HG03097 (cell line): ENCODE results near the gene NR1I2.

ENCODE experiments used
- ATAC-seq: cut with Tn5 transposase; IDR thresholded peaks from one replicate; pipeline ENCODE4 v1.9.1; 2021; ENCODE audit not compliant: unreplicated experiment, low FRiP score

The NR1I2 gene

GRCh38 chr3:119817583-119818363 is 35.9 kb downstream of the NR1I2 start:
- ATAC-seq: no peak

- no peak for ATAC-seq
Measured at GRCh38 chr3:119818937-119819336, 37.0 kb downstream of the NR1I2 start.

- no peak for ATAC-seq
Measured at GRCh38 chr3:119819806-119820205, 37.9 kb downstream of the NR1I2 start.

GRCh38 chr3:119825820-119826219 is 43.9 kb downstream of the NR1I2 start:
- no peak for ATAC-seq

GRCh38 chr3:119826711-119827608 is 45.1 kb downstream of the NR1I2 start:
- no peak for ATAC-seq

- no peak for ATAC-seq
Measured at GRCh38 chr3:119829420-119829819, 47.5 kb downstream of the NR1I2 start.

GRCh38 chr3:119831022-119831421 is 49.1 kb downstream of the NR1I2 start:
- no peak for ATAC-seq

- no peak for ATAC-seq
Measured at GRCh38 chr3:119831941-119832371, 50.1 kb downstream of the NR1I2 start.

GRCh38 chr3:119834754-119835370 is 53.0 kb downstream of the NR1I2 start:
- ATAC-seq: no peak

- ATAC-seq: no peak
Measured at GRCh38 chr3:119835556-119835955, 53.7 kb downstream of the NR1I2 start.

- ATAC-seq: no peak
Measured at GRCh38 chr3:119841808-119842471, 60.0 kb downstream of the NR1I2 start.

GRCh38 chr3:119849126-119849525 is 67.2 kb downstream of the NR1I2 start:
- ATAC-seq: no peak

- ATAC-seq: no peak
Measured at GRCh38 chr3:119856695-119857094, 74.8 kb downstream of the NR1I2 start.

- no peak for ATAC-seq
Measured at GRCh38 chr3:119858957-119859356, 77.1 kb downstream of the NR1I2 start.

GRCh38 chr3:119859728-119860127 is 77.8 kb downstream of the NR1I2 start:
- no peak for ATAC-seq

- no peak for ATAC-seq
Measured at GRCh38 chr3:119861681-119862080, 79.8 kb downstream of the NR1I2 start.

GRCh38 chr3:119862616-119863015 is 80.7 kb downstream of the NR1I2 start:
- ATAC-seq: no peak

GRCh38 chr3:119864476-119864875 is 82.6 kb downstream of the NR1I2 start:
- no peak for ATAC-seq
